Fibroblast of the aortic adventitia (primary cell): Measurements from ENCODE around the gene CHRNA1. TPM values are rescaled to one million over a fixed set of nuclear protein-coding genes. Genes with fewer than 3 reads are reported as not detected.

Experiments used
- DNase-seq: peaks from one replicate; pipeline ENCODE4 v3.0.0-alpha.2; 2010; ENCODE audit warnings: low read depth
- H3K4me3 ChIP-seq: 2 replicates; pipeline ENCODE4 v1.5.1; 2011; ENCODE audit warnings: low read depth, mild to moderate bottlenecking, control low read depth, low read length, moderate library complexity
- total RNA-seq: library from RNA; depleted of rRNA; stranded (reverse); fragments of >200 nt; gene quantifications from 2 replicates; pipeline ENCODE4 v1.2.3, GENCODE V29; 2012; ENCODE audit warnings: low replicate concordance
- TF ChIP-seq, protein P1 (sequence below): IDR thresholded peaks from 2 replicates; pipeline ENCODE4 v1.5.1; 2011; ENCODE audit warnings: mild to moderate bottlenecking, low read length, control low read depth, inconsistent platforms; ENCODE audit not compliant: insufficient read depth

CHRNA1 gene
- total RNA-seq, 1 donor, result not detected

DNA sequence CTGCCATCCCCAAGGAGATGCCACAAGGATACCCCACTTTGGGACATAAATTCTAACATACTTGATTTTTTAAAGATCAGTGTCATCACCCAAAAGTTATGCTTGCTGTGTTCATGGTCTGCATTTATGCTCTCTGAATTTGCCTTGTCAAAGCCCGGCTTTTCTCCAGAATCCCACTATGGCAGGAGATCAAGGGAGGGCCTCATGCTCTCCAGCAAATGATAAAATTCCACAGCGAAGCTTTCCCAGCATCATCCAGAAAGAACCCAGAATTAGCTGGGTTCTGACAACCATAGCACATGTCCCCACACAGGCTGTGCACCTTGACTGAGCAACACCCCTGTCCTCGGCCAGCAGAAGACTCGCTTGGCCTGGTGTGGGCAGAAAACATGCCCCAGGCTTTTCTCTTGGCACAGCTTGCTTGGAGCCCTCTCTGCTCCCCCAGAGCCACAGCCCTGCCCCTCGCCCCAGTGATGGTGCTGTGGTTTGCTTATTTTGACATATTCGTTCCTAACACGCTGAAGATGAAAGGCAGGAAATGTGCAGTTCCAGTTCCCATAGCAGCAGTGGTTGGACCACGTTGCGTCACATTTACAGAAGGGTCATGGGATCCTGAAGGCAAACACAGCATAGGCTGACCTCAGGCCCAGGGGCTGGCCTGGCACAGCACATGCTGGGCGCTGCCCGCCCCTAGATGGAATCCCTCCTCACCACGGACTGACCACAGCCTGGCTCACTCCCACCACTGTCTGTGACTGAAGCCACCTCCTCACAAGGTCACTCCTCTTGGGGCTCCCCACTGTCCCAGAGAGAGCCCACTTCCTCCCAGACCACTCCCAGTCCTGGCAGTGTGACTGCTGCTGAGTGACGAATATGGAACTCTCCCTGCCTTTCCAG, 14.1 kb upstream of the CHRNA1 start:
- TF ChIP-seq, protein P1, sequence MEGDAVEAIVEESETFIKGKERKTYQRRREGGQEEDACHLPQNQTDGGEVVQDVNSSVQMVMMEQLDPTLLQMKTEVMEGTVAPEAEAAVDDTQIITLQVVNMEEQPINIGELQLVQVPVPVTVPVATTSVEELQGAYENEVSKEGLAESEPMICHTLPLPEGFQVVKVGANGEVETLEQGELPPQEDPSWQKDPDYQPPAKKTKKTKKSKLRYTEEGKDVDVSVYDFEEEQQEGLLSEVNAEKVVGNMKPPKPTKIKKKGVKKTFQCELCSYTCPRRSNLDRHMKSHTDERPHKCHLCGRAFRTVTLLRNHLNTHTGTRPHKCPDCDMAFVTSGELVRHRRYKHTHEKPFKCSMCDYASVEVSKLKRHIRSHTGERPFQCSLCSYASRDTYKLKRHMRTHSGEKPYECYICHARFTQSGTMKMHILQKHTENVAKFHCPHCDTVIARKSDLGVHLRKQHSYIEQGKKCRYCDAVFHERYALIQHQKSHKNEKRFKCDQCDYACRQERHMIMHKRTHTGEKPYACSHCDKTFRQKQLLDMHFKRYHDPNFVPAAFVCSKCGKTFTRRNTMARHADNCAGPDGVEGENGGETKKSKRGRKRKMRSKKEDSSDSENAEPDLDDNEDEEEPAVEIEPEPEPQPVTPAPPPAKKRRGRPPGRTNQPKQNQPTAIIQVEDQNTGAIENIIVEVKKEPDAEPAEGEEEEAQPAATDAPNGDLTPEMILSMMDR, result no peak
- no peak overlapping the region for H3K4me3 ChIP-seq
- peak; percentile 74 for DNase-seq

DNA sequence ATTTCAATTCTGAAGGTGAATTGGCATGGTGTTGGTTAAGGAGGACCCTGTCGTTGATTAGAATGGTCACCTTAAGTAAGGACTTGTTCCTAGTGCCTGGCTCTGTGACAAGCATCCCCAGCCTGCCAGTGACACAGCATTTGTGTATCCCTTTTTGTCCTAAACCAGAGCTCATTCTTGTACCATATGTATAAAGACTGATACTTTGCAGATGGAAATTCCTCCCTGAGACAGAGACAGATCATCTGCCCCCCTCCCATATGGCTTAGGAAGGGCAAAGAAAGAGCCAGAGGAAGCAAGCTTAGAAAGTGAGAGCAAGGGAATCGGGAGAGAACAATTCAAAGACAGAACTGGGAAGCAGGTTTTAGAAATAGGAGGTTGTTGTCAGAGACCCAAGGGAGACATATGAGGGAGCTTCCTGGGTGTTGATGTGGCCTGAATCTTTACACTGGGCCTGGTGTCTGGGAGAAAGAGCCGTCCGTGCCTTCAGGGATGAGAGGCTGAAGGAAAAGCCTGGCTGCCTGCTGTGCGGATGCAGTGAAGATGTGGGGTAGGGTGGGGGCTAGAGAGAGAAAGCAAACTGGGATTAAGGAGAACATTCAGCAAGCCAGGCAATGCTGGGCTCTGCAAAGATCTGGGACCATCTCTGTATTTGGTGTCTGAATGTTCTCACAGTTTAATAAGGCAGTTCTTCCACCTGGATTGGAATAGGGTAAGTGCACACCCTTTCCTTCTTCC, 13.2 kb upstream of the CHRNA1 start:
- no peak for DNase-seq
- TF ChIP-seq, protein P1, result no peak

DNA sequence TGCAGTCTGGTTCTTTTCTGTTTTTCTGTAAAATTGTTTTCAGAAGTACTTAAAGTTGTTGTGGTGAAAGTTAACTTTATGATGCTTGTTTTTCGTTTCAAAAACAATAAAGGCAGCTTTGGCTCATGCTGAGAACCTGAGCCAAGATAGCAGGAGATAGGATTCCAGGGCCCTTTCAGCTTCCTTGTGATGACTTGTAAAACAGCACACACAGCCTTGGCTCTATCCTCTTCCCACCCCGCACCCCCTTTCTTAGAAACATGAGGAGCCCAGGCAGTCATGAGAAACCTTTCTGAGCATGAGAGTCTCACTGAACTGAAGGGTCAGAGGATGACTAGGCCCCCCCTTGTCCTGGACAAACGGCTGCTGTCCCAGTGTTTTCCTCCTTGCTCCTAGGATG, 12.4 kb upstream of the CHRNA1 start:
- DNase-seq, result no peak
- H3K4me3 ChIP-seq, result no peak overlapping the region
- TF ChIP-seq, protein P1, result no peak

More for the DNA sequence above, 13.2 kb upstream of the CHRNA1 start:
- no peak overlapping the region for H3K4me3 ChIP-seq

DNA sequence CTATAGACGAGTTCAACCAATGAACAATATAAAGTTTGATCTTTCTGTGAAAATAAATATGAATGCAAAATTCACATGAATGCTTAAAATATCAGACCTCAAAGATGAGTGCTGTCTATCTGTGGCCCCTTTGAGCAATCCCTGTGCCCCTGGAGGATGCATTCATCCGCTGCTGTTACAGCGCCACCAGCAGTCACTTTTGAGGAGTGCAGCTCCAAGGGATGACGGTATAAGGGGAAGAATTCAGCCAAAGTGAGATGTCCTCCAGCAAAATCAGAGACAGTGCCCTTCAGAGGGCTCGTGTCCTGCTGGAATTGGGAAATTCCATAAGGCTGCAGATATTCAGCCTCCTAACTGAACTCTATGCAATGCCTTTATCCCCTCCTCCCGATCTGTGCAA, 12.0 kb upstream of the CHRNA1 start:
- no peak overlapping the region for H3K4me3 ChIP-seq
- TF ChIP-seq, protein P1, result peak; percentile 28
- DNase-seq, result no peak

DNA sequence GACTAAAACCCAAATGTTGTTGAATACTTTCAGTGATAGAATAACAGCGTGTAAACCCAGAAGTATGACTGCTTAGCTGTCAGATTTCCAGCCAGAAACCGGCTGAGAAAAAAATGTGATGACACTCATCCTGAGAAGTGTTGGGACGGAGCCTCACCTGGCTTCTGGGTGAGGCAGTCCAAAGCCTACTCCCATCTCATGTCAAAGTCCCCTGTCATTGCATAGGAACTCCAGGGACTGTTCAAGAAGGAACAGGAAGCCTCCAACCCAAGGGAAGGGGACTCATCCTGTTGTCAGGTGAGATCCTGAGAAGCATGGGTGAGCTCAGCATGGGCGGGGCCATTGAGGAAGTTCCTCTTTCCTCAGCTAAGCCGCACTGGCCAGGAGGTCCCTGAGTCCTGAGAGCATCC, 11.3 kb upstream of the CHRNA1 start:
- TF ChIP-seq, protein P1, result no peak
- DNase-seq, result no peak
- no peak overlapping the region for H3K4me3 ChIP-seq

DNA sequence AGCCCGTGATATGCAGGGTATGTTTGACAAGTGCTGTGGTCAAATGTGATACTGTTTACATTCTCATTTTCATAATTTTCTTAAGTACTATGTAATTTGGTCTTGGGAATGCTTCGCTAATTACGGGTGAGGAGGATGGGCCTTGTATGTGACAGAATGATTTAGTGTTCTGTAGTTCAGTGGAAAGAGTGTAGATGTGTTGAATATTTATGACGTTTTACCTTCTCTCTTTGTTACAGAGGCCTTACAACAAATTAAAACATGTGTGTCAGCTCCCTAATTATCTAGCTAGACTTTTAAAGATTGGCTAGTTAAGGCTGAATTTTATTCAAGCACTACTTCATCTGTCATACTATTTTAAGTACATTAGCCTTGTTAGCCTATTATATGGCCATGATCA, 10.6 kb upstream of the CHRNA1 start:
- no peak for DNase-seq
- H3K4me3 ChIP-seq, result no peak overlapping the region
- TF ChIP-seq, protein P1, result no peak
